ENCODE measurements around the gene CD2BP2.

- TF ChIP-seq CTCF (IDR thresholded peaks at IDR 0.05) (no peak), POLR2A (IDR thresholded peaks at IDR 0.05) (no peak)
Observed at GRCh38 chr16:30365200-30365599, 10.1 kb upstream of the CD2BP2 start.

Data from adrenal gland (tissue), 5 donors.